Inflammatory macrophage (primary cell): ENCODE data around the gene IL18BP.

Experiments
- DNase-seq, 2 donors: peaks; one replicate each; pipeline ENCODE4 v3.0.0-alpha.2; 2020 to 2022

Gene IL18BP

GRCh38 chr11:72012897-72013721 lies 14.4 kb downstream of the IL18BP start:
- no peak for DNase-seq

- DNase-seq, result no peak
Measured at GRCh38 chr11:72013765-72014711, 15.3 kb downstream of the IL18BP start.

GRCh38 chr11:72014761-72015320 lies 16.1 kb downstream of the IL18BP start:
- no peak for DNase-seq

- peak in 1 of 2 donors; percentile 36 for DNase-seq
Measured at GRCh38 chr11:72015511-72016061, 16.9 kb downstream of the IL18BP start.

GRCh38 chr11:72018171-72018570 lies 19.5 kb downstream of the IL18BP start:
- no peak for DNase-seq

GRCh38 chr11:72023335-72023734 lies 24.6 kb downstream of the IL18BP start:
- DNase-seq, result no peak

- no peak for DNase-seq
Measured at GRCh38 chr11:72024069-72024754, 25.5 kb downstream of the IL18BP start.

GRCh38 chr11:72026090-72026489 lies 27.4 kb downstream of the IL18BP start:
- no peak for DNase-seq

GRCh38 chr11:72030472-72031045 lies 31.9 kb downstream of the IL18BP start:
- no peak for DNase-seq

GRCh38 chr11:72036687-72037086 lies 38.0 kb downstream of the IL18BP start:
- no peak for DNase-seq

GRCh38 chr11:72037554-72038311 lies 39.0 kb downstream of the IL18BP start:
- no peak for DNase-seq

GRCh38 chr11:72038491-72038890 lies 39.8 kb downstream of the IL18BP start:
- no peak for DNase-seq

GRCh38 chr11:72039031-72039855 lies 40.5 kb downstream of the IL18BP start:
- DNase-seq, result no peak

GRCh38 chr11:72039856-72040401 lies 41.2 kb downstream of the IL18BP start:
- DNase-seq, result no peak

- peak; percentile 71 to 75 for DNase-seq
Measured at GRCh38 chr11:72040491-72041363, 42.0 kb downstream of the IL18BP start.

GRCh38 chr11:72041364-72042063 lies 42.8 kb downstream of the IL18BP start:
- DNase-seq, result peak in 1 of 2 donors; percentile 6

GRCh38 chr11:72042064-72042745 lies 43.5 kb downstream of the IL18BP start:
- no peak for DNase-seq
